GM12878 (cell line): ENCODE results near the gene ZNF667.

Experiments used
- CTCF ChIP-seq, 3 experiments: IDR thresholded peaks in 2 of 3; conservative IDR thresholded peaks in 1 of 3; 2 replicates each; pipeline ENCODE4 v1.5.1; 2011; ENCODE audit warnings: low read depth in 3 of 3, low read length in 3 of 3, mild to moderate bottlenecking in 3 of 3, control low read depth in 2 of 3, moderate library complexity in 2 of 3, inconsistent platforms in 1 of 3, mixed read lengths in 1 of 3; ENCODE audit not compliant: control insufficient read depth in 2 of 3, insufficient read depth in 1 of 3; ENCODE audit errors: extremely low read depth in 1 of 3
- EP300 ChIP-seq, 2 experiments: fragments of 150-350 bp in 1 of 2; IDR thresholded peaks; 2 replicates each; pipeline ENCODE4 v1.6.1; 2011 to 2012; ENCODE audit warnings: low read depth in 2 of 2, low read length in 2 of 2, borderline replicate concordance in 1 of 2, improper control_type of control experiment in 1 of 2, inconsistent platforms in 1 of 2; ENCODE audit not compliant: control insufficient read depth in 1 of 2
- GABPA ChIP-seq: IDR thresholded peaks from 2 replicates; pipeline ENCODE4 v1.6.1; 2014; ENCODE audit warnings: antibody characterized with exemption, low read depth, mild to moderate bottlenecking, inconsistent platforms

- no peak for TF ChIP-seq CTCF (IDR thresholded peaks at IDR 0.05 in 2 of 3, conservative IDR thresholded peaks at IDR 0.05 in 1 of 3; ENCODE audit: control insufficient read depth in 2 of 3, extremely low read depth in 1 of 3, insufficient read depth in 1 of 3, low read depth in 3 of 3, low read length in 3 of 3)
- TF ChIP-seq EP300 (IDR thresholded peaks at IDR 0.05; ENCODE audit: borderline replicate concordance in 1 of 2, control insufficient read depth in 1 of 2, low read depth in 2 of 2, low read length in 2 of 2): no peak
- TF ChIP-seq GABPA: no peak
Measured at GRCh38 chr19:56403261-56403660, 73.9 kb downstream of the ZNF667 start.
